ACC112 (cell line): ENCODE results near the gene ST6GAL1.
"Not testable (repeated sequence)": the region's sequence is repeated elsewhere in the genome, so short reads cannot be mapped to it uniquely, and the experiment has no call there.

Source experiments
- H2AFZ ChIP-seq: fragments of 200-600 bp; sonication (generic); one replicate; pipeline ENCODE4 v1.6.0; 2017; ENCODE audit warnings: antibody characterized with exemption, low read length; ENCODE audit not compliant: unreplicated experiment
- H3K27ac ChIP-seq: fragments of 200-600 bp; sonication (generic); 2 replicates; pipeline ENCODE4 v1.5.1; 2014; ENCODE audit warnings: low read depth, mild to moderate bottlenecking, antibody characterized with exemption, low read length, moderate library complexity
- H3K27me3 ChIP-seq: fragments of 200-600 bp; sonication (generic); 2 replicates; pipeline ENCODE4 v1.6.1; 2014; ENCODE audit warnings: mild to moderate bottlenecking, antibody characterized with exemption, low read length, moderate library complexity, mixed read lengths; ENCODE audit not compliant: insufficient read depth
- H3K36me3 ChIP-seq: fragments of 200-600 bp; sonication (generic); 2 replicates; pipeline ENCODE4 v1.6.1; 2016; ENCODE audit warnings: mild to moderate bottlenecking, antibody characterized with exemption, low read length, moderate library complexity, mixed read lengths; ENCODE audit not compliant: insufficient read depth
- H3K4me1 ChIP-seq: fragments of 200-600 bp; sonication (generic); one replicate; pipeline ENCODE4 v1.6.1; 2016; ENCODE audit warnings: low read length, mixed read lengths; ENCODE audit not compliant: insufficient read depth, unreplicated experiment, control insufficient read depth
- H3K4me3 ChIP-seq: fragments of 200-600 bp; sonication (generic); 2 replicates; pipeline ENCODE4 v1.5.1; 2014; ENCODE audit warnings: mild to moderate bottlenecking, low read depth, low read length
- H3K79me2 ChIP-seq: fragments of 200-600 bp; sonication (generic); one replicate; pipeline ENCODE4 v1.6.0; 2016; ENCODE audit warnings: low read length; ENCODE audit not compliant: control insufficient read depth, unreplicated experiment, insufficient read depth

Gene ST6GAL1, protein sequence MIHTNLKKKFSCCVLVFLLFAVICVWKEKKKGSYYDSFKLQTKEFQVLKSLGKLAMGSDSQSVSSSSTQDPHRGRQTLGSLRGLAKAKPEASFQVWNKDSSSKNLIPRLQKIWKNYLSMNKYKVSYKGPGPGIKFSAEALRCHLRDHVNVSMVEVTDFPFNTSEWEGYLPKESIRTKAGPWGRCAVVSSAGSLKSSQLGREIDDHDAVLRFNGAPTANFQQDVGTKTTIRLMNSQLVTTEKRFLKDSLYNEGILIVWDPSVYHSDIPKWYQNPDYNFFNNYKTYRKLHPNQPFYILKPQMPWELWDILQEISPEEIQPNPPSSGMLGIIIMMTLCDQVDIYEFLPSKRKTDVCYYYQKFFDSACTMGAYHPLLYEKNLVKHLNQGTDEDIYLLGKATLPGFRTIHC

DNA sequence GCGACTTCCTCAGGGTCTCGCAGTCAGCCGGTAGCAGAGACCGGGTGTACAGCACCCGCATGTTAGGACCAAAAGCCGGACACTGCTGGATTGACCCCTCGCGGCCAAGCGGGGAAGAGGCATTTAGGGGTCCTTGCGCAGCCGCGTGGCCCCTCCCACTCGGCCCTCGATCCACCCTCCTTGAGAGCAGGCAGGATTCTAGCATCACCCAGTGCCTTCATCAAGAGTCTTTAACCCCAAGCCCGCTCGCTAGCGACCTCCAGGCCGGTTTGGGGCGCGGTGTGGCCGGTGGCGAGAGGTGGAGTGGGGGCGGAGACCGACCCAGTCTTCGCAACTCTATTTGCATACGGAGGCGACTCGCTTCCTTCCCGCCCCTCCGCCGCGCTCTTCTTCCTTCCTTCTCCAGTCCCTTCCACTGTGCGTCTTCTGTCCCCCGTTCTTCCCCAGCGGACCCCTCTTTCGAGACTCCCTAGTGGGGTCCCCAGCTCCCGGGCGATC is at the start of gene ST6GAL1:
Gene ST6GAL1 (plus strand): TSS at position 384 of the 498 bp plus-strand sequence. CDS start 112,178 bp downstream, outside the sequence.
- no peak within 1 kb of the TSS for H3K27ac ChIP-seq
- peak within 1 kb of the TSS; percentile 84 for H3K4me3 ChIP-seq
- peak within 1 kb of the TSS; percentile 44 for H2AFZ ChIP-seq
- H3K4me1 ChIP-seq, result peaks cover 8% of the 10 kb centered on the region
- no peaks in the 10 kb centered on the region for H3K36me3 ChIP-seq
- H3K27me3 ChIP-seq, result no peaks in the 10 kb centered on the region
- no peaks in the 10 kb centered on the region for H3K79me2 ChIP-seq

DNA sequence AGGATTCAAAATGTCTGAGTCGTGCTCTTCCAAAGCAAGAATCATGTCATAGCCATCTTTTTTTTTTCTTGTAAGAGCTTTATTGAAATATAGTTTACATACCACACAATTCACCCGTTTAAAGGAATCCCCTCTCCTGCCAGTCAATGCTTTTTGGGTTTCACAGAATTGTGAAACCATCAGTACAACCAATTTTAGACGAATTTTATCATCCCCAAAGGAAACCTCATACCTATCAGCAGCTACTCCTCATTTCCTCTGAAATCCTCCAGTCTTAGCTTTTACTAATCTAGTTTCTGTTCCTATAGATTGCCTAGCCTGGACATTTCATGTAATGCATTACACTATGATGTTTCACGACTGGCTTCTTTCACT is 48.2 kb upstream of the ST6GAL1 start:
- peaks cover 18% of the 10 kb centered on the region for H3K4me1 ChIP-seq
- no peaks in the 10 kb centered on the region for H3K36me3 ChIP-seq
- peak overlapping the region; percentile 11 for H2AFZ ChIP-seq
- H3K4me3 ChIP-seq, result peak overlapping the region; percentile 23; the same call in 1 of the 2 replicates
- H3K27me3 ChIP-seq, result no peaks in the 10 kb centered on the region
- H3K79me2 ChIP-seq, result no peaks in the 10 kb centered on the region
- H3K27ac ChIP-seq, result peak overlapping the region; percentile 74

GRCh38 chr3:186882881-186883685 is 47.2 kb upstream of the ST6GAL1 start:
- H3K27me3 ChIP-seq, result no peaks in the 10 kb centered on the region
- H3K79me2 ChIP-seq, result no peaks in the 10 kb centered on the region
- H3K36me3 ChIP-seq, result no peaks in the 10 kb centered on the region
- H2AFZ ChIP-seq, result no peak overlapping the region
- peaks cover 18% of the 10 kb centered on the region for H3K4me1 ChIP-seq
- H3K4me3 ChIP-seq, result no peak overlapping the region
- peak overlapping the region; percentile 74; the same call in 1 of the 2 replicates for H3K27ac ChIP-seq

DNA sequence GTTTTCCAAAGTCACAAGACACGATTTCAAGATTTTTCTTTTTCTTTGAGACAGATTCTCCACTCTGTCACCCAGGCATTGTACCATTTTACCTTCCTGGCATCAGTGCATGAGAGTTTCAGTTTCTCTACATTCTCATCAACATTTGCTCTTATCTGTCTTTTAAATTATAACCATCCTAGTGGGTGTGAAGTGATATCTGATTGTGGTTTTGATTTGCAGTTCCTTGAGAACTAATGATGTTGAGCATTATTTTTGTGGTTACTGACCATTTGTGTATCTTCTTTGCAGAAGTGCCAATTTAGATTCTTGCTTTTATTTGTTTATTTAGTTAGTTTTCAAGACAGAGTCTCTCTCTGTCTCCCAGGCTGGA is 46.7 kb upstream of the ST6GAL1 start:
- no peaks in the 10 kb centered on the region for H3K79me2 ChIP-seq
- peaks cover 18% of the 10 kb centered on the region for H3K4me1 ChIP-seq
- no peaks in the 10 kb centered on the region for H3K27me3 ChIP-seq
- no peak overlapping the region for H2AFZ ChIP-seq
- H3K36me3 ChIP-seq, result no peaks in the 10 kb centered on the region
- H3K27ac ChIP-seq, result no peak overlapping the region
- H3K4me3 ChIP-seq, result no peak overlapping the region

GRCh38 chr3:186884868-186885267 is 45.5 kb upstream of the ST6GAL1 start:
- not testable (repeated sequence) for H3K36me3 ChIP-seq, H3K4me3 ChIP-seq, H3K79me2 ChIP-seq, H3K27ac ChIP-seq, H2AFZ ChIP-seq, H3K27me3 ChIP-seq
- peaks cover 18% of the 10 kb centered on the region for H3K4me1 ChIP-seq

DNA sequence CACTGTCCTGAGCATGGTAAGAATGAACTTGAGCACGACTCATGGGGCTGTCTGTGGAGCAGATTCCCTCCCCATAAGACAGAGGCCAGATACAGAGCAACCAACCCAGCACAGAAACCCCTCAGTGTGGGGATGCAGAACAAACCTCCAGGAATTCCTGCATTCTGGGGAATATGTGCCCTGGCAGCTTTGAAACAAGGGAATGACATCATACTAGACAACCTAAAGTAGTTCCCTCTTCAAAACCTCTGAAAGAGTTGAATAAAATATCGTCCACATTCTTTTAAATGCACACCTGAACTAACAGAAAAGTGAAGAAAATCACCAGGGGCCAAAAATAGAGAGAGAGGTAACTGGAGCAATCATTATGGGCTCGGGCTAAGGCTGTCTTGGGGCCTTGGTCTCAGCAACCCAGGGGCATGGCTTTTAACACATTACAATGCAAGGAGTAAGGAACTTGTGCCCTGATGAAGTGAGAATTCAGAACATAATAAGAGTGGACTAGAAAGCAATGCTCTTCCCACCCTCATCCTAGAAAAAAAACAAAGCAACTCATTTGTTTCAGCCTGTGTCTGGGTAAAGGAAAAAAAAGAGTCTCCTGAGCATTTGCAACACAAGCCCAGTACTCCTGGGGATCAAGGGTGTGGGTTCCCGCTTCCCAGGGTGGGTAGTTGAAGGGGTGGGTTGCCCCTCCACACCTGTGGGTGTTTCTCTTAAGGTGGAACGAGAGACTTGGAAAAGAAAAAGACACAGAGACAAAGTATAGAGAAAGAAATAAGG is 43.9 kb upstream of the ST6GAL1 start:
- Histone ChIP-seq H3K36me3 (no peaks in the 10 kb centered on the region), H3K4me3 (no peak overlapping the region), H3K27ac (no peak overlapping the region), H3K27me3 (0 out of 2 replicates have a peak, but pooled peaks cover 7% of the 10 kb centered on the region), H3K79me2 (no peaks in the 10 kb centered on the region), H3K4me1 (peaks cover 18% of the 10 kb centered on the region), H2AFZ (no peak overlapping the region)

- not testable (repeated sequence) for H3K79me2 ChIP-seq, H3K27me3 ChIP-seq, H3K36me3 ChIP-seq, H2AFZ ChIP-seq, H3K4me3 ChIP-seq, H3K27ac ChIP-seq
- H3K4me1 ChIP-seq, result peaks cover 10% of the 10 kb centered on the region
Observed at GRCh38 chr3:186887507-186887938, 42.8 kb upstream of the ST6GAL1 start.

DNA sequence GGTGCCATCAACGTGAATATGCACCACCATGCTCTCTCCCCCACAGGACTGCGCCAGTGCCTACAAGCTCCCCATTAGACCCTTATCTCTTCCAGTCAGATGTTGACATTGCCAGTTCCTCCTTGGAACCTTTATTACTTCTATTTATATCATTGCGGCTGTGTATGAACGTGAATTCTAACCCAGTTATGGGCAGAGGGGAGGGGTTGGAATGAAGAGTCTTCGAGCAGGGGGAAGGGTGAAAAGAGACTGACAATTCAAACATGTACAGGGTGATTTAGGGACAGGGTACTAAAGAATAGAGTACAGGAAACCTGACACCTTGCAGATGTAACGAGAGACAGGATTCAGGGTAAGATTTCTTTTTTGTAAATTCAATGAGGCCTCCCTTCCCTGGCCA is 41.8 kb upstream of the ST6GAL1 start:
- Histone ChIP-seq H3K4me1 (peaks cover 3% of the 10 kb centered on the region), H3K4me3 (no peak overlapping the region), H3K36me3 (no peaks in the 10 kb centered on the region), H3K27ac (no peak overlapping the region), H3K79me2 (no peaks in the 10 kb centered on the region), H2AFZ (no peak overlapping the region), H3K27me3 (0 out of 2 replicates have a peak, but pooled peaks cover 7% of the 10 kb centered on the region)

DNA sequence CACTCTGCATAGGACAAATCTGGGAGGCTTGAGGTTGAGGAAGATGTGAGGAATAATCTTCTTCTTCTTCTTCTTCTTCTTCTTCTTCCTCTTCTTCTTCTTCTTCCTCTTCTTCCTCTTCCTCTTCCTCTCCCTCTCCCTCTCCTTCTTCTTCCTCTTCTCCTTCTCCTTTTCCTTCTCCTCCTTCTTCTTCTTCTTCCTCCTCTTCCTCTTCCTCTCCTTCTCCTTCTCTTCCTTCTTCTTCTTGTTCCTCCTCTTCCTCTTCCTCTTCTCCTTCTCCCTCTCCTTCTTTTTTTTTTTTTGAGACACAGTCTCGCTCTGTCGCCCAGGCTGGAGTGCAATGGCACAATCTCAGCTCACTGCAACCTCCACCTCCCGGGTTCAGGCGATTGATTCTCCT is 40.6 kb upstream of the ST6GAL1 start:
- H3K4me1 ChIP-seq, H3K27me3 ChIP-seq, H3K79me2 ChIP-seq, H3K4me3 ChIP-seq, H3K36me3 ChIP-seq, H3K27ac ChIP-seq, H2AFZ ChIP-seq: not testable (repeated sequence)

GRCh38 chr3:186890911-186891310 is 39.4 kb upstream of the ST6GAL1 start:
- Histone ChIP-seq H2AFZ (no peak overlapping the region), H3K4me3 (no peak overlapping the region), H3K79me2 (no peaks in the 10 kb centered on the region), H3K27me3 (0 out of 2 replicates have a peak, but pooled peaks cover 7% of the 10 kb centered on the region), H3K27ac (no peak overlapping the region), H3K36me3 (no peaks in the 10 kb centered on the region), H3K4me1 (no peaks in the 10 kb centered on the region)
